ENCODE data around the gene CCDC38.
"Not testable (repeated sequence)": the region's sequence is repeated elsewhere in the genome, so short reads cannot be mapped to it uniquely, and the experiment has no call there.

CCDC38 gene

DNA sequence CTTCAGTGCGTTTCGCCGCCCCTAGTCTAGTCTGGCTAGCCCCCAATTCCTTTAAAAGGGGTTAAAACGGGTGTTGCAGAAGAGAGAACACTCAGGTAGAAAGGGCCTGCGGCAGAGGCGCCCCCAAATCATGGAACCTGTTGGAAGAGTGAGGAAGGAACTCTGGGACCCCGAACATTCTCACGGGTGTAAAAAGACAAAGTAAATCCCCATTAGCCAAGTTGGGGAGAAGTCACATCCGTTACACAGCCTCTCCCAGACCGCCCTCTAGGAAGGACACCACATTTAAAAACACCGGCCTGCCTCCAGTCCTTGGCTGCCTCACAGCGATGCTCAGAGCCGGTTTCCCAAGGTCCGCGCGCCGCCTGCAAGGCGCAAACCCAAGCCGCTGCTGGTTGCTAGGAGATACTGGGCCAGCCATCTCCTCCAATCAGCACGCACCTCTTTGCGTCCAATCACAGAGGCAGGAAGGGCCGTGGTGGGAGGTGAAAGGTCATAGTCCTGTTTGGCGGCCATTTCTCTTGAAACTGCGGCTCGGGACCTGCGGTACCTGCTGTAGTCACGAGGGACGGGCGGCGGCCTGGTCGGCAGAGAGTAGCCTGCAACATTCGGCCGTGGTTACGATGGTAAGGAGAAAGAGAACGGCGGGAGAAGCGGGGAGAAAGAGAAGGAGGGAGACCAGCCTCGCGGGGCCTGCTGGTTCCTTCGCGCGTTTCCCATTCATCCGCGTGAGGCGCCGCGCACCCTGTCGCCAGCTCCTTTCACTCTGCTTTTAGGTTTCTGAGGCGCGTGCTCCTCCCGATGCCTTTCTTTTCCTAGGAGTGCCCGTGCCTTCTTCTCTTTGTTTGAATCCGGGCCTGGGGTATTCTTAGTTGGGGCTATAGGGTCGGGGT lies 83.7 kb downstream of the CCDC38 start, which contains the start of gene SNRPF:
TSS of gene SNRPF (plus strand) at position 502 of the 893 bp plus-strand sequence. CDS start at position 624, 122 bp downstream.
- DNase-seq (ENCODE audit: extremely low read depth, low read depth), result peak; percentile 90
- TF ChIP-seq, protein P1, sequence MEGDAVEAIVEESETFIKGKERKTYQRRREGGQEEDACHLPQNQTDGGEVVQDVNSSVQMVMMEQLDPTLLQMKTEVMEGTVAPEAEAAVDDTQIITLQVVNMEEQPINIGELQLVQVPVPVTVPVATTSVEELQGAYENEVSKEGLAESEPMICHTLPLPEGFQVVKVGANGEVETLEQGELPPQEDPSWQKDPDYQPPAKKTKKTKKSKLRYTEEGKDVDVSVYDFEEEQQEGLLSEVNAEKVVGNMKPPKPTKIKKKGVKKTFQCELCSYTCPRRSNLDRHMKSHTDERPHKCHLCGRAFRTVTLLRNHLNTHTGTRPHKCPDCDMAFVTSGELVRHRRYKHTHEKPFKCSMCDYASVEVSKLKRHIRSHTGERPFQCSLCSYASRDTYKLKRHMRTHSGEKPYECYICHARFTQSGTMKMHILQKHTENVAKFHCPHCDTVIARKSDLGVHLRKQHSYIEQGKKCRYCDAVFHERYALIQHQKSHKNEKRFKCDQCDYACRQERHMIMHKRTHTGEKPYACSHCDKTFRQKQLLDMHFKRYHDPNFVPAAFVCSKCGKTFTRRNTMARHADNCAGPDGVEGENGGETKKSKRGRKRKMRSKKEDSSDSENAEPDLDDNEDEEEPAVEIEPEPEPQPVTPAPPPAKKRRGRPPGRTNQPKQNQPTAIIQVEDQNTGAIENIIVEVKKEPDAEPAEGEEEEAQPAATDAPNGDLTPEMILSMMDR (IDR thresholded peaks at IDR 0.05; ENCODE audit: low read depth, low read length), result peak; percentile 8

DNA sequence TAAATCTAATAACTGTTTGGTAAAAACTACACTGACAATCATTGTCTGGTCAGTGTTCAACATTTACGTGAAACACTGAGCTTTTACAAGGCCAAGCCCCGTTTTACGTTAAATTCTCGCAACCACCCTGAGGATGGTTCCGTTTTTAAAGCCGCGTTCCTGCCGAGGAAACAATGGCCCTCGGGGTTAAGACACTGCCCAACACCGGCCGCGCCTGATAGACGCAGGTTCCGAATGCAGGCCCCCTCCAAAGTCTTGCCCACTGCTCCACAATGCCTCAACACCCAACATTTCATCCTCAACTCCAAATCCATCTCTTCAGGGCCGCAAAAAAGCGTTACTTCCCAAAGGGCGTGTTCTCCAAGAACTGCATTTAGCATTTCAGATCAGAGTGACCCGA lies 84.6 kb downstream of the CCDC38 start:
- no peak for DNase-seq (ENCODE audit: extremely low read depth, low read depth)
- TF ChIP-seq, protein P1 (IDR thresholded peaks at IDR 0.05; ENCODE audit: low read depth, low read length), result no peak

DNA sequence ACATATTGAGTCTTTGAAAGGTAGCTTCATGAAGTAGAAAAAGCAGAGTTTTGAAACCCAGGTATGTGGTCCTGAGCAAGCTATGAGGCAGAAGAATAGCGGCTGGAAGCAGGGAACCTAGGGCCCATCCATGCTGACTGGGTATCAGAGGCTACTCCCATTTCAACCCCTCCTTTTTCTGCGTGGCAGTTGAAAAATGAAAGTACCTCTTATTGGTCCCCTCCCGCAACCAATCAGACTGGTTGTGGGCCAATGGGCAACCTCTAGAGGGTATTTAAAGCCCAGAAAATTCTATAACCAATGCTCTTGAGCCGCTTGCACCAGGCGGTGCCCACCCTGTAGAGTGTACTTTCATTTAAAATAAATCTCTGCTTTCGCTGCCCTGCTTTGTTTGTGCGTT lies 85.3 kb downstream of the CCDC38 start:
- TF ChIP-seq, protein P1 (IDR thresholded peaks at IDR 0.05; ENCODE audit: low read depth, low read length), result no peak
- no peak for DNase-seq (ENCODE audit: extremely low read depth, low read depth)

DNA sequence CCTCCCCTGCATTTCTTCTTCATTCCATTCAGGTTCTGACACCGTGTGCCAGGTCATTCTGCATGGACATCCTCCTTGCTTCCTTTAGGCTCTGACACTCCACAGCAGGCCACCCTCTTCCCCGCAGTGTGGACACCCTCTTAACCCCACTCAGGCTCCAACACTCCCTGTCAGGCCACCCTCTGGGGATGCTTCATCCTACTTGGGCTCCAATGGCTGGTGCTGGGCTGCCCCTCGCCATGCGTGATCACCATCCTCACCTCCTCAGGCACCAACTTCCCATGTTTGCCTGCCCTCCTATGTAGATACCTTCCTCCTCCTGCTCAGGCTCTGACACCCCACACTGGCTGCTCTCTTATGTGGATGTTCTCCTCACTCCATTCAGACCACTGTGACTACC lies 90.3 kb downstream of the CCDC38 start:
- no peak for DNase-seq (ENCODE audit: extremely low read depth, low read depth)
- TF ChIP-seq, protein P1 (IDR thresholded peaks at IDR 0.05; ENCODE audit: low read depth, low read length), result no peak

DNA sequence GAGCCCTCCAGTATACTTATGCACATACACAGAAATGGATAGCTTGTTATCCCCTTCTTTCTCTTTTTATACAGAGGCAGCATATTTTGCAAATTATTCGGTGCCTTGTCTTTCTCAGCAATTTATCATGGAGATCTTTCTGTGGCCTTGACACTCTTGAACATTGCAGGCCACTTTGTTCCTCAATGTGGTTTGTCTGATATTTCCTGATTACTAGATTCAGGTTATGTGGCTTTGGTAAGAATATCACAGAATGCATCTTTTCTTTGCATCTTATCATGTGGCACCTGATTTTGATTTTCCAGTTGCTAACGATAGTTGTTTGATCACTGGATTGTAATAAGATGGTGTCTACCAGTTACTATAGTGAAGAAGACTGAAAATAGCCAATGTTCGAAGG lies 90.8 kb downstream of the CCDC38 start:
- TF ChIP-seq, protein P1 (IDR thresholded peaks at IDR 0.05; ENCODE audit: low read depth, low read length), result no peak

DNA sequence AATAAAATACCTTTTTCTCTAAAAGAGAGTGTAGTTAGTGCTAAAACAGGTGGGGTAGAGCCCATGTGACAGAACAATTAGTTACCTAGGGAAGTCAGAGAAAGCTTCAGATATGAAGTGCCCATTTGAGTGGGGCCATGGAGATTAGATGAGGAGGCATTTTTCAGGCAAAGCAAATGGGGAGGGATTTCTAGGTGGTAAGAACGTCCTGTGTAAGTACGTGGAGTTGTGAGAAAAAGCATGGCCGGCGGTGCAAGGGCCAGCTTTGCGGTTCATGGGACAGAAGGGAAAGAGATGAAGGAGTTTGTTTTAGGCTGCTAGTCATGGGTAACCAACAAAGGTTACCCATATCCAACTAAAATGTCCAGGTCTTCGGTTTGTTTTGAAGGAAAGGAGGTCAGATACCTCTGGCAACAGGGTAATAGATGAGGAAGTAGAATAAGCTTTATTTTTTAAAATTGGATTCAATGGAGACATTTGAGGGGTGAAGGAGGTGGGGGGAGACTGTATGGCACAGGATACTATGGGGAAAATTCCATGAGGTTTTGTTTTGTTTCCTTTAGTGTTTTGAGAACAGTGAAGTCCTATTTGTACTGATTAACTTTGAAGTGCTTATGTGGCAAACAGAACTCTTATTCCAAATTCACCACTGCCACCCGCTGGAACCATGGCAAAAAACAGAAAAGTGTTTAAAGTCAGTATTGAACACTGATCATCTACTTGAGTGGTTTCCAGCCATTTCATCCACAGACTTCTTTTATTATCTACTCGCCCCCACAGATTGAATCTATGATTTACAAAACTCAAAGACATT lies 93.6 kb downstream of the CCDC38 start:
- no peak for DNase-seq (ENCODE audit: extremely low read depth, low read depth)
- TF ChIP-seq, protein P1 (IDR thresholded peaks at IDR 0.05; ENCODE audit: low read depth, low read length), result peak; percentile 37

More for the DNA sequence above, 90.8 kb downstream of the CCDC38 start:
- no peak for DNase-seq (ENCODE audit: extremely low read depth, low read depth)

DNA sequence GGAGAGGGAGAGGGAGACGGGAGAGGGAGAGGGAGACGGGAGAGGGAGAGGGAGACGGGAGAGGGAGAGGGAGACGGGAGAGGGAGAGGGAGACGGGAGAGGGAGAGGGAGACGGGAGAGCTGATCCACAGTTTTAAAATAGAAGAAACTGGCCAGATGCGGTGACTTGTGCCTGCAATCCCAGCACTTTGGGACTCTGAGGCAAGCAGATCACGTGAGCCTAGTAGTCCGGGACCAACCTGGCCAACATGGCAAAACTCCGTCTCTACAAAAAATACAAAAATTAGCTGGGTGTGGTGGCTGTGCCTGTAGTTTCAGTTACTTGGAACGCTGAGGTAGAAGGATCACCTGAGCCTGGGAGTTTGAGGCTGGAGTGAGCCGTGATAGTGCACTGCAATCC lies 100.0 kb downstream of the CCDC38 start:
- DNase-seq (ENCODE audit: extremely low read depth, low read depth), result not testable (repeated sequence)
